HG02840 (cell line): ENCODE results near the gene ZC3H12C.
"Not testable (repeated sequence)": the region's sequence is repeated elsewhere in the genome, so short reads cannot be mapped to it uniquely, and the experiment has no call there.

ENCODE experiments used
- ATAC-seq: cut with Tn5 transposase; IDR thresholded peaks from one replicate; pipeline ENCODE4 v1.9.1; 2021; ENCODE audit warnings: mild to moderate bottlenecking, moderate library complexity, moderate number of reproducible peaks; ENCODE audit not compliant: unreplicated experiment, low FRiP score

The ZC3H12C gene

GRCh38 chr11:110174645-110175310 lies 81.6 kb downstream of the ZC3H12C start:
- no peak for ATAC-seq

GRCh38 chr11:110176366-110177085 lies 83.3 kb downstream of the ZC3H12C start:
- no peak for ATAC-seq

- no peak for ATAC-seq
These were observed 83.9 kb downstream of the ZC3H12C start for GRCh38 chr11:110177086-110177456.

- no peak for ATAC-seq
These were observed 85.9 kb downstream of the ZC3H12C start for GRCh38 chr11:110179064-110179463.

- ATAC-seq = no peak
These were observed 89.7 kb downstream of the ZC3H12C start for GRCh38 chr11:110182886-110183285.

- ATAC-seq = no peak
These were observed 91.3 kb downstream of the ZC3H12C start for GRCh38 chr11:110184456-110184855.

- ATAC-seq = no peak
These were observed 92.0 kb downstream of the ZC3H12C start for GRCh38 chr11:110185121-110185591.

GRCh38 chr11:110185599-110185998 lies 92.4 kb downstream of the ZC3H12C start:
- ATAC-seq = no peak

- no peak for ATAC-seq
These were observed 93.3 kb downstream of the ZC3H12C start for GRCh38 chr11:110186456-110186855.

- no peak for ATAC-seq
These were observed 93.7 kb downstream of the ZC3H12C start for GRCh38 chr11:110186867-110187266.

- ATAC-seq = no peak
These were observed 94.5 kb downstream of the ZC3H12C start for GRCh38 chr11:110187731-110188130.

- no peak for ATAC-seq
These were observed 97.7 kb downstream of the ZC3H12C start for GRCh38 chr11:110190885-110191284.

GRCh38 chr11:110192604-110193282 lies 99.6 kb downstream of the ZC3H12C start:
- ATAC-seq = not testable (repeated sequence)

- not testable (repeated sequence) for ATAC-seq
These were observed 101.1 kb downstream of the ZC3H12C start for GRCh38 chr11:110194211-110194766.

GRCh38 chr11:110196241-110196754 lies 103.1 kb downstream of the ZC3H12C start:
- ATAC-seq = no peak

GRCh38 chr11:110196884-110197420 lies 103.8 kb downstream of the ZC3H12C start:
- no peak for ATAC-seq

GRCh38 chr11:110198031-110198729 lies 105.0 kb downstream of the ZC3H12C start:
- no peak for ATAC-seq

GRCh38 chr11:110199184-110199981 lies 106.2 kb downstream of the ZC3H12C start:
- ATAC-seq = no peak

GRCh38 chr11:110200241-110200640 lies 107.0 kb downstream of the ZC3H12C start:
- no peak for ATAC-seq
